Activated CD8-positive, alpha-beta memory T cell treated with anti-CD3 and anti-CD28 coated beads, Interleukin-2, amount 50 U/mL, for 24 hours (primary cell): ENCODE measurements around the gene YEATS4.

ENCODE experiments used
- DNase-seq: peaks from one replicate; pipeline ENCODE4 v3.0.0-alpha.2; 2020; ENCODE audit errors: extremely low read depth

Gene YEATS4

DNA sequence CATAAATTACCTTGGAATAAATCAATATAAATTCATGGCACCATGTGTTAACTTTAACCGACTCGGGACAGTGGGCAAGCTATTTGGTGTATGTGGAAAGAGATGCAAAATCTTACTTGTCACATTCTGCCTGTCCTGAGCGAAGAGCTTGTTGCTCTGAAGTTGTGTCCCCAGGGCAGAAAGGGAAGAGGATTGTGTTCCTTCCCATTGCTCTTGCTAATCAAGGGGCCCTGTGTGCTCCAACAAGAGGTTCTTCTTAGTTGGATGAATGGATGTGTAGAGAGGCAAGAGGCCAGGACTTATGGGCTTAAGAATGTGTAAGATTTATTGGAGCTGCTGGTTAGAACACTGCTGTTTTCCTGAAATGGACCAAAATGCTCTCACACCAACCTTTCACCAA, 74.1 kb downstream of the YEATS4 start:
- DNase-seq = no peak

DNA sequence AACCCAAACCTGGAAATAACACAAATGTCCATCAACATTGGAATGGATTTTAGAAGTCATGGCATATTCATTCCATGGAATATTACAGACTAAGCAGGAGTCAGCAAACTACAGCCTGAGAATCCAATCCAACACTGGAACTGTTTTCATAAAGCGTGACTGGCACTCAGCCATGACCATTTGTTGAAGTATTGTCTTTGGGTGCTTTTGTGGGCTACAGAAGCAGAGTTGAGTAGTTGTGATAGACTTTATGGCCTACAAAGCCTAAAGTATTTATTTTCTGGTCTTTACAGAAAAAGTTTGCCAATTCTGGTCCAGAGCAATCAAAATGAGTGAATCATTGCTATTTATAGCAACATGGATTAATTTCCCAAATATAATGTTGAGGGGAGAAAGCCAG, 76.1 kb downstream of the YEATS4 start:
- no peak for DNase-seq

DNA sequence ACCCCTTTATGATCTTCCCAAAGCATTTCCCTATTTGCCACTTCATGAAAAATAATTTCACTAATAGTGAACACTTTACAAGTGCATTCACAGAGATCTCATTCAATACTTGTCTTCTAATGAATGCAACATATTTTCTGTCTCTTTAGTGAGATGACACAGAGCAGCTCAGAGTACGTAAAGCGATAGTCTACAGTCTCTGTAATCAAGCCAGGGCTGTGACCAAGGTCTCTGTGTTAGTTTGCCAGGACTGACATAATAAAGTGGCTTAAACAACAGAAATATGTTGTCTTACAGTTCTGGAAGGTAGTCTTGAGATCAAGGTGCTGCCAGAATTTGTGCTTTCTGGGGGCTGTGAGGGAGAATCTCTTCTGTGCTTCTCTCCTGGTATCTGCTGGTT, 77.5 kb downstream of the YEATS4 start:
- DNase-seq = no peak

DNA sequence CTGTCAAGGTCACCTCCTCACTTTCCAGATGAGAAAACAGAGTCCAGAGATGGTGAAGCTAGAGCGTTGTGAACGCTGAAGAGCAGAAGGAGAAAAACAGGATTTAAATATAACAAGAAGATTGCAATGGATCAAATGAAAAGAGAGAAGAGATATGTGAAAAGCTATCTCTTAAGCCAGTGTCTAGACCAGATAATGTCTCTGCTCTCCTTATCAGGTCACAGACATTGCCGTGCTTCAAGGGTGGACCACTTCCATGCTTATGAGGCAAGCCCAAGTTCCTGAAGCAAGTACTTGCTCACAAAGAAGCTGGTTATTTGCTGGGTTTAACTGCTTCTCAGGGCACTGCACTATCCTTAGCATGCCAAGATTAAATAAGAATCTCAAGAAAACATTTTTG, 79.0 kb downstream of the YEATS4 start:
- DNase-seq = no peak

DNA sequence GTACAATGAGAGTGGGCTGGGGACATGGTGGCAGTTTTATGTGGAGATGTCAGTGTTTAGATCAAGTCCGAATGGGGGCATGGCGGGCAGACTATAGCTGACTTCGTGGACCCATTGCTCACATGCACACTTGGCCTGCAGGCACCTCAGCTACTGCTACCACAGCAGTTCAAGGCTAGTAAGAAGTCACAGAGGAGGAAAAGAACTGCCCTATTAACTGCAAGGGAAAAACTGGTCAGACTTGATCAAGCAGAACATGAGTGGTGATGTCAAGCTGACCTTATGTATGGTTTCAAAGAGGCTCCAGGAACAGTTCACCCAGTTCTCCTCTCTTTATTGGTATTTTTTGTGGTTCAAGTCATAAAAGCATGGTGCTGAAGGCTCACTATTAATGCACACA, 80.5 kb downstream of the YEATS4 start:
- DNase-seq = no peak
